GM23338 (cell line): ENCODE measurements around the gene CHCHD6. TPM values are rescaled to one million over a fixed set of nuclear protein-coding genes. Genes with fewer than 3 reads are reported as not detected.

ENCODE experiments used
- ATAC-seq: fragments of 200-7000 bp; cut with Tn5 transposase; 3 replicates; pipeline ENCODE4 v1.9.1; 2020
- DNase-seq: peaks from one replicate; pipeline ENCODE4 v3.0.0-alpha.2; 2015; ENCODE audit warnings: low spot score
- H2AFZ ChIP-seq: fragments of 200-600 bp; sonication (generic); 2 replicates; pipeline ENCODE4 v1.8.0; 2016; ENCODE audit warnings: antibody characterized with exemption, mild to moderate bottlenecking, moderate library complexity
- H3F3A ChIP-seq: fragments of 200-600 bp; sonication (generic); replicated peaks from 2 replicates; pipeline ENCODE4 v1.8.0; 2017; ENCODE audit warnings: antibody characterized with exemption, mixed run types, low read depth
- H3K27ac ChIP-seq: fragments of 200-600 bp; sonication (generic); 2 replicates; pipeline ENCODE4 v1.6.1; 2016; ENCODE audit warnings: low read depth
- H3K27me3 ChIP-seq: fragments of 200-600 bp; sonication (generic); 2 replicates; pipeline ENCODE4 v1.8.0; 2016; ENCODE audit warnings: mild to moderate bottlenecking, mixed run types, moderate library complexity; ENCODE audit not compliant: insufficient read depth
- H3K36me3 ChIP-seq: fragments of 200-600 bp; sonication (generic); 2 replicates; pipeline ENCODE4 v1.8.0; 2016; ENCODE audit warnings: mild to moderate bottlenecking; ENCODE audit not compliant: insufficient read depth
- H3K4me1 ChIP-seq: fragments of 200-600 bp; sonication (generic); 2 replicates; pipeline ENCODE4 v1.8.0; 2016; ENCODE audit warnings: mild to moderate bottlenecking, moderate library complexity; ENCODE audit not compliant: insufficient read depth
- H3K4me2 ChIP-seq: fragments of 200-600 bp; sonication (generic); 2 replicates; pipeline ENCODE4 v1.7.1; 2017; ENCODE audit warnings: mixed run types
- H3K4me3 ChIP-seq: fragments of 200-600 bp; sonication (generic); 2 replicates; pipeline ENCODE4 v1.6.1; 2016; ENCODE audit warnings: mixed run types
- H3K79me2 ChIP-seq: fragments of 200-600 bp; sonication (generic); replicated peaks from 2 replicates; pipeline ENCODE4 v1.8.0; 2017; ENCODE audit warnings: mild to moderate bottlenecking; ENCODE audit not compliant: insufficient read depth
- H3K9me2 ChIP-seq: fragments of 200-600 bp; sonication (generic); 2 replicates; pipeline ENCODE4 v1.8.0; 2017; ENCODE audit not compliant: insufficient read depth
- H4K20me1 ChIP-seq: fragments of 200-600 bp; sonication (generic); replicated peaks from 2 replicates; pipeline ENCODE4 v1.8.0; 2017; ENCODE audit warnings: mild to moderate bottlenecking; ENCODE audit not compliant: insufficient read depth
- H3K27ac Mint-ChIP-seq: 2 replicates; pipeline ENCODE4 v1.8.0; 2020; ENCODE audit warnings: inconsistent platforms, mild to moderate bottlenecking, moderate library complexity, mixed read lengths
- H3K27me3 Mint-ChIP-seq: 3 replicates; pipeline ENCODE4 v1.8.0; 2022; ENCODE audit warnings: low read depth, mild to moderate bottlenecking, moderate library complexity, mixed read lengths, inconsistent platforms; ENCODE audit not compliant: insufficient read depth, poor library complexity
- H3K36me3 Mint-ChIP-seq: 3 replicates; pipeline ENCODE4 v1.8.0; 2021; ENCODE audit warnings: low read depth, mild to moderate bottlenecking, inconsistent platforms, moderate library complexity, mixed read lengths
- H3K4me1 Mint-ChIP-seq: 3 replicates; pipeline ENCODE4 v1.8.0; 2020; ENCODE audit warnings: mild to moderate bottlenecking, inconsistent platforms, mixed read lengths
- H3K4me3 Mint-ChIP-seq: 3 replicates; pipeline ENCODE4 v1.8.0; 2021; ENCODE audit warnings: moderate library complexity, mild to moderate bottlenecking, inconsistent platforms, mixed read lengths
- H3K9me3 Mint-ChIP-seq: 3 replicates; pipeline ENCODE4 v1.8.0; 2020; ENCODE audit warnings: moderate library complexity, mild to moderate bottlenecking, inconsistent platforms, mixed read lengths
- CREB1 ChIP-seq: fragments of 250-450 bp; sonication (Bioruptor Pico); IDR thresholded peaks from 2 replicates; pipeline ENCODE4 v1.5.0; 2020; ENCODE audit warnings: low read depth, mild to moderate bottlenecking, moderate library complexity
- CTCF ChIP-seq, 2 experiments: fragments of 200-600 bp in 1 of 2; sonication (generic) in 1 of 2; conservative IDR thresholded peaks; 2 replicates each; pipeline versions ENCODE4 v1.5.1 to v1.6.1; 2016 to 2017; ENCODE audit warnings: antibody characterized with exemption in 2 of 2, low read depth in 2 of 2, mild to moderate bottlenecking in 2 of 2, moderate library complexity in 1 of 2
- ETS1 ChIP-seq: IDR thresholded peaks from 2 replicates; pipeline ENCODE4 v1.6.1; 2016; ENCODE audit warnings: antibody characterized with exemption
- EZH2 ChIP-seq: fragments of 200-600 bp; sonication (generic); IDR thresholded peaks from one replicate; pipeline ENCODE4 v1.8.0; 2017; ENCODE audit warnings: antibody characterized with exemption, mild to moderate bottlenecking, low read depth; ENCODE audit not compliant: unreplicated experiment
- JUNB ChIP-seq: IDR thresholded peaks from one replicate; pipeline ENCODE4 v1.6.1; 2016; ENCODE audit warnings: antibody characterized with exemption; ENCODE audit not compliant: unreplicated experiment
- NANOG ChIP-seq: IDR thresholded peaks from 2 replicates; pipeline ENCODE4 v1.6.1; 2016; ENCODE audit warnings: antibody characterized with exemption, borderline replicate concordance
- POLR2AphosphoS5 ChIP-seq: IDR thresholded peaks from 2 replicates; pipeline ENCODE4 v1.6.1; 2016; ENCODE audit warnings: antibody characterized with exemption, low read depth
- STAT1 ChIP-seq: IDR thresholded peaks from one replicate; pipeline ENCODE4 v1.6.1; 2016; ENCODE audit warnings: antibody characterized with exemption; ENCODE audit not compliant: unreplicated experiment
- ZNF114 ChIP-seq: fragments of 250-450 bp; sonication (Bioruptor Pico); IDR thresholded peaks from 2 replicates; pipeline ENCODE4 v1.5.0; 2020; ENCODE audit warnings: mild to moderate bottlenecking, moderate library complexity
- ZNF331 ChIP-seq: fragments of 250-450 bp; sonication (Bioruptor Pico); IDR thresholded peaks from 2 replicates; pipeline ENCODE4 v1.5.0; 2020; ENCODE audit warnings: low read depth, mild to moderate bottlenecking, moderate library complexity
- ZNF462 ChIP-seq: fragments of 250-450 bp; sonication (Bioruptor Pico); IDR thresholded peaks from 2 replicates; pipeline ENCODE4 v1.5.0; 2020; ENCODE audit warnings: mild to moderate bottlenecking, moderate library complexity
- polyA plus RNA-seq: library from polyadenylated mRNA; unstranded; fragments of >200 nt; fragmentation: Nextera tagmentation; extraction: Ambion mirVana; gene quantifications from 2 replicates; pipeline ENCODE4 v1.2.1, GENCODE V29; 2016
- total RNA-seq: library from RNA; depleted of rRNA; stranded (reverse); fragments of >200 nt; shearing (Covaris generic); gene quantifications from 2 replicates; pipeline ENCODE4 v1.2.3, GENCODE V29; 2014
- TF ChIP-seq, protein P1 (sequence below): IDR thresholded peaks from one replicate; pipeline ENCODE4 v1.6.1; 2018; ENCODE audit warnings: antibody characterized with exemption; ENCODE audit not compliant: unreplicated experiment

Gene CHCHD6
- total and polyA plus RNA-seq, 2 experiments from 2014 or later: 28.8 to 43.0 TPM

GRCh38 chr3:126883241-126883640 lies 179.2 kb downstream of the CHCHD6 start (continued):
- TF ChIP-seq ZNF462 (CRISPR knock-in tag): no peak

- Histone ChIP-seq H3K4me3 (no peak overlapping the region), H3K4me1 (no peaks in the 10 kb centered on the region), H3K4me2 (no peak overlapping the region), H2AFZ (no peak overlapping the region), H3K79me2 (no peaks in the 10 kb centered on the region), H3K27me3 (no peaks in the 10 kb centered on the region), H3K9me2 (no peaks in the 10 kb centered on the region; the same call in 1 of the 2 replicates), H3K27ac (no peak overlapping the region), H3K36me3 (no peaks in the 10 kb centered on the region), H4K20me1 (no peaks in the 10 kb centered on the region; the same call in 1 of the 2 replicates), H3F3A (no peaks in the 10 kb centered on the region)
- Mint-ChIP-seq H3K4me1 (peaks cover 7% of the 10 kb centered on the region; the same call in 1 of the 3 replicates), H3K4me3 (no peak overlapping the region), H3K27me3 (peaks cover 6% of the 10 kb centered on the region), H3K36me3 (no peaks in the 10 kb centered on the region), H3K9me3 (no peaks in the 10 kb centered on the region), H3K27ac (no peak overlapping the region)
- ATAC-seq (no peak), DNase-seq (no peak)
- TF ChIP-seq CTCF (conservative IDR thresholded peaks at IDR 0.05; ENCODE audit: low read depth in 2 of 2): no peak
- no peak for TF ChIP-seq NANOG
- TF ChIP-seq STAT1: no peak
- no peak for TF ChIP-seq CREB1 (CRISPR knock-in tag)
- TF ChIP-seq EZH2: no peak
- no peak for TF ChIP-seq JUNB
- TF ChIP-seq ZNF114 (CRISPR knock-in tag): no peak
- TF ChIP-seq POLR2AphosphoS5: no peak
- TF ChIP-seq, protein P1, sequence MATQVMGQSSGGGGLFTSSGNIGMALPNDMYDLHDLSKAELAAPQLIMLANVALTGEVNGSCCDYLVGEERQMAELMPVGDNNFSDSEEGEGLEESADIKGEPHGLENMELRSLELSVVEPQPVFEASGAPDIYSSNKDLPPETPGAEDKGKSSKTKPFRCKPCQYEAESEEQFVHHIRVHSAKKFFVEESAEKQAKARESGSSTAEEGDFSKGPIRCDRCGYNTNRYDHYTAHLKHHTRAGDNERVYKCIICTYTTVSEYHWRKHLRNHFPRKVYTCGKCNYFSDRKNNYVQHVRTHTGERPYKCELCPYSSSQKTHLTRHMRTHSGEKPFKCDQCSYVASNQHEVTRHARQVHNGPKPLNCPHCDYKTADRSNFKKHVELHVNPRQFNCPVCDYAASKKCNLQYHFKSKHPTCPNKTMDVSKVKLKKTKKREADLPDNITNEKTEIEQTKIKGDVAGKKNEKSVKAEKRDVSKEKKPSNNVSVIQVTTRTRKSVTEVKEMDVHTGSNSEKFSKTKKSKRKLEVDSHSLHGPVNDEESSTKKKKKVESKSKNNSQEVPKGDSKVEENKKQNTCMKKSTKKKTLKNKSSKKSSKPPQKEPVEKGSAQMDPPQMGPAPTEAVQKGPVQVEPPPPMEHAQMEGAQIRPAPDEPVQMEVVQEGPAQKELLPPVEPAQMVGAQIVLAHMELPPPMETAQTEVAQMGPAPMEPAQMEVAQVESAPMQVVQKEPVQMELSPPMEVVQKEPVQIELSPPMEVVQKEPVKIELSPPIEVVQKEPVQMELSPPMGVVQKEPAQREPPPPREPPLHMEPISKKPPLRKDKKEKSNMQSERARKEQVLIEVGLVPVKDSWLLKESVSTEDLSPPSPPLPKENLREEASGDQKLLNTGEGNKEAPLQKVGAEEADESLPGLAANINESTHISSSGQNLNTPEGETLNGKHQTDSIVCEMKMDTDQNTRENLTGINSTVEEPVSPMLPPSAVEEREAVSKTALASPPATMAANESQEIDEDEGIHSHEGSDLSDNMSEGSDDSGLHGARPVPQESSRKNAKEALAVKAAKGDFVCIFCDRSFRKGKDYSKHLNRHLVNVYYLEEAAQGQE: no peak
- TF ChIP-seq ETS1: no peak
- TF ChIP-seq ZNF331 (CRISPR knock-in tag): no peak
These were observed 181.4 kb downstream of the CHCHD6 start for GRCh38 chr3:126885425-126885824.
